BJ (cell line): ENCODE data around the gene TMEM266. TPM values are rescaled to one million over a fixed set of nuclear protein-coding genes. Genes with fewer than 3 reads are reported as not detected.

Experiments
- CTCF ChIA-PET: fragments of 350-600 bp; formaldehyde crosslinking; extraction: SDS; loops from one replicate; lab custom pipeline; 2021; ENCODE audit warnings: antibody characterized with exemption, inconsistent platforms; lab: Yijun Ruan, JAX
- POLR2A ChIA-PET: fragments of 300-600 bp; sonication (Branson Sonifier 250); formaldehyde crosslinking; extraction: SDS; loops from one replicate; lab custom pipeline; 2021; ENCODE audit warnings: antibody characterized with exemption; lab: Charles Lee
- DNase-seq: peaks from one replicate; pipeline ENCODE4 v3.0.0-alpha.2; 2011; ENCODE audit warnings: low read depth
- H3K27me3 ChIP-seq: 2 replicates; pipeline ENCODE4 v1.6.0; 2011; ENCODE audit warnings: low read length; ENCODE audit not compliant: control insufficient read depth, insufficient read depth
- H3K36me3 ChIP-seq: 2 replicates; pipeline ENCODE4 v1.5.1; 2011; ENCODE audit warnings: low read length; ENCODE audit not compliant: control insufficient read depth, insufficient read depth
- H3K4me3 ChIP-seq: 2 replicates; pipeline ENCODE4 v1.5.1; 2011; ENCODE audit warnings: low read depth, mild to moderate bottlenecking, control low read depth, low read length
- polyA plus RNA-seq: library from polyadenylated mRNA; depleted of rRNA; stranded (reverse); fragments of >200 nt; gene quantifications from 2 replicates; pipeline ENCODE4 v1.2.3, GENCODE V29; 2011
- TF ChIP-seq, protein P1 (sequence below): IDR thresholded peaks from 2 replicates; pipeline ENCODE4 v1.5.1; 2011; ENCODE audit warnings: low read depth, mild to moderate bottlenecking, control low read depth, inconsistent platforms, low read length, moderate library complexity; ENCODE audit not compliant: insufficient read depth

Gene TMEM266
- polyA plus RNA-seq, 1 experiment: 0.18 TPM

DNA sequence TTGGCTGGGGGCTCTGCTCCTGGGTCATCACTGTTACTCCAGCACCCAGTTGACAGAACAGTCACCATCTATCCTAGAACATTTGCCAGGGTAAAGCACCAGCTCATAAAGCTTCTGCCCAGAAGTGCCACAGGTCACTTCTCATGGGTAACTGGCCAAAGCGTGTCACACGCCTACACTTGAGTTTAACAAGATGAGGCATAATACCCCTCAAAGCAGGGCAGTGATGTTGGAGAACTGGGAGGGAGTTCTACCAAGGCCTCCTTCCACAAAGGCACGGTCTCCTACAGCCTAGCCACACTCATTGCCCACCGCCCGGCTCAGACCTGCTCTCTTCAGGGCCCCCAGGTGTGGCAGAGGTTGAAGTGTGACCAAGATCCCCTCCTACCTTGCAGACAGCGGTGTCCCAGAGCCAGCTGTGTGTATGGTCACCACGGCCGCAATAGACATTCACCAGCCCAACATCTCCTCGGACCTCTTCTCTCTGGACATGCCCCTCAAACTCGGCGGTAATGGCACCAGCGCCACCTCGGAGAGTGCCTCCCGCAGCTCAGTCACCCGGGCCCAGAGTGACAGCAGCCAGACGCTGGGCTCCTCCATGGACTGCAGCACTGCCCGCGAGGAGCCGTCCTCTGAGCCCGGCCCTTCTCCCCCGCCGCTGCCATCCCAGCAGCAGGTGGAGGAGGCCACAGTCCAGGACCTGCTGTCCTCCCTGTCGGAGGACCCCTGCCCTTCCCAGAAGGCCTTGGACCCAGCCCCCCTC, 143.7 kb downstream of the TMEM266 start:
- H3K4me3 ChIP-seq: no peak overlapping the region
- no peak for DNase-seq
- TF ChIP-seq, protein P1, sequence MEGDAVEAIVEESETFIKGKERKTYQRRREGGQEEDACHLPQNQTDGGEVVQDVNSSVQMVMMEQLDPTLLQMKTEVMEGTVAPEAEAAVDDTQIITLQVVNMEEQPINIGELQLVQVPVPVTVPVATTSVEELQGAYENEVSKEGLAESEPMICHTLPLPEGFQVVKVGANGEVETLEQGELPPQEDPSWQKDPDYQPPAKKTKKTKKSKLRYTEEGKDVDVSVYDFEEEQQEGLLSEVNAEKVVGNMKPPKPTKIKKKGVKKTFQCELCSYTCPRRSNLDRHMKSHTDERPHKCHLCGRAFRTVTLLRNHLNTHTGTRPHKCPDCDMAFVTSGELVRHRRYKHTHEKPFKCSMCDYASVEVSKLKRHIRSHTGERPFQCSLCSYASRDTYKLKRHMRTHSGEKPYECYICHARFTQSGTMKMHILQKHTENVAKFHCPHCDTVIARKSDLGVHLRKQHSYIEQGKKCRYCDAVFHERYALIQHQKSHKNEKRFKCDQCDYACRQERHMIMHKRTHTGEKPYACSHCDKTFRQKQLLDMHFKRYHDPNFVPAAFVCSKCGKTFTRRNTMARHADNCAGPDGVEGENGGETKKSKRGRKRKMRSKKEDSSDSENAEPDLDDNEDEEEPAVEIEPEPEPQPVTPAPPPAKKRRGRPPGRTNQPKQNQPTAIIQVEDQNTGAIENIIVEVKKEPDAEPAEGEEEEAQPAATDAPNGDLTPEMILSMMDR: no peak
- ChIA-PET CTCF (no interaction called here), POLR2A (no interaction called here)
- H3K27me3 ChIP-seq: no peaks in the 10 kb centered on the region
- peaks cover 7% of the 10 kb centered on the region for H3K36me3 ChIP-seq

DNA sequence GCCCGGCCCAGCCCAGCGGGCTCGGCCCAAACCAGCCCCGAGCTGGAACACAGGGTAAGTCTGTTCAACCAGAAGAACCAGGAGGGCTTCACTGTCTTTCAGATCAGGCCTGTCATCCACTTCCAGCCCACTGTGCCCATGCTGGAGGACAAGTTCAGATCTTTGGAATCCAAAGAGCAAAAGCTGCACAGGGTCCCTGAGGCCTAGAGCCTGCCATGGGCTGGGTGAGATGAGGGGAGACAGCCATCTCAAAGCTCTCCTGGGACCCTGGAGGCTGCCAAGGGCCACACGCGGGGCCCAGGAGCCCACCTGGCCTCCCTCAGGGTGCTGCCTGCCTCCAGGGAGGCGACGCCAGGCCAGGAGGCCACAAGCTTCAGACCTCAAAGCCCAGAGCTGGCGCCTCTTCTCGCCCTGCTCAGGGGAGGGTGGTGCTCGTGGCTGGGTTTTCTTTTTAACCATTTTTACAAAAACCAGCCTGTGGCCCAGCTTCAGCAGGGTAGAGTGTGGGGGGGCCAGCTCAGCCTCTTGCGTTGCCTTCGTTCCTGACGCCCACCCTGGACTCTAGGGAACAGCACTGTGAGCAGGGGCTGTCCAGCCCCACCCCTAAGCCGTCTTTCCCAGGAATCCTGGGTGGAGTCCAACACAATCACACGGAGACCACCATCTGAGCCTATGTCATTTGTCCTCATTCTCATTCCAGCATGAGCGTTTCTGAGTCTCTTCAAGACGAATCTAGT, 144.5 kb downstream of the TMEM266 start:
- ChIA-PET CTCF (no interaction called here), POLR2A (no interaction called here)

DNA sequence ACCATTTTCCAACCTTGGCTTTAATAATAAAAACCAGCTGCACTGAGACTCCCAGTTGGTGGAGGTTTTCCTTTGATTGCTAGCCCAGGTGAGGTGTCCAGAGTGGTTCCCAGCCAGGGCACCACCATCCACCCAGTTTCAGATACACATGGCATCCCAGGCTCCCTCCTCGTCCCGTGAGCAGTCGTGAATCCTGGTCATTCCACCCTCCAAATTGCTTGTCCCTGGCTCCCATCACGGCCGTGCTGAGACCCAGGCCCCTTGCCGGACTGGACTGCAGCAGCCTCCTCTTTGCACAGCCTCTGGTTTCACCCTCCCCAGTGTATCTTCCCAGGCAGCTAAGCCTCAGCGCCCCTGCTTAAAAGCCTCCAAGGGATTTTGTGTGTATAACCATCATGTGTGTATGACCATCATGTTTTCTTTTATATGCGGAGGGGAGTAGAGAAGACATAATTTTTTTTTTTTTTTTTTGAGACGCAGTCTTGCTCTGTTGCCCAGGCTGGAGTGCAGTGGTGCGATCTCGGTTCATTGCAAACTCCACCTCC, 145.2 kb downstream of the TMEM266 start:
- Histone ChIP-seq H3K4me3 (no peak overlapping the region), H3K27me3 (no peaks in the 10 kb centered on the region), H3K36me3 (peaks cover 7% of the 10 kb centered on the region)
- no peak for DNase-seq
- ChIA-PET CTCF (interaction anchor here (1.3 to 1.9 kb wide), 2 partner anchors 11 to 19 kb away, joined by 3 to 4 read pairs; no protein-coding TSS in a partner anchor), POLR2A (no interaction called here)
- TF ChIP-seq, protein P1: no peak

More for the DNA sequence above, 144.5 kb downstream of the TMEM266 start:
- no peak for DNase-seq
- TF ChIP-seq, protein P1: no peak
- H3K4me3 ChIP-seq: no peak overlapping the region
- peaks cover 7% of the 10 kb centered on the region for H3K36me3 ChIP-seq
- H3K27me3 ChIP-seq: no peaks in the 10 kb centered on the region

DNA sequence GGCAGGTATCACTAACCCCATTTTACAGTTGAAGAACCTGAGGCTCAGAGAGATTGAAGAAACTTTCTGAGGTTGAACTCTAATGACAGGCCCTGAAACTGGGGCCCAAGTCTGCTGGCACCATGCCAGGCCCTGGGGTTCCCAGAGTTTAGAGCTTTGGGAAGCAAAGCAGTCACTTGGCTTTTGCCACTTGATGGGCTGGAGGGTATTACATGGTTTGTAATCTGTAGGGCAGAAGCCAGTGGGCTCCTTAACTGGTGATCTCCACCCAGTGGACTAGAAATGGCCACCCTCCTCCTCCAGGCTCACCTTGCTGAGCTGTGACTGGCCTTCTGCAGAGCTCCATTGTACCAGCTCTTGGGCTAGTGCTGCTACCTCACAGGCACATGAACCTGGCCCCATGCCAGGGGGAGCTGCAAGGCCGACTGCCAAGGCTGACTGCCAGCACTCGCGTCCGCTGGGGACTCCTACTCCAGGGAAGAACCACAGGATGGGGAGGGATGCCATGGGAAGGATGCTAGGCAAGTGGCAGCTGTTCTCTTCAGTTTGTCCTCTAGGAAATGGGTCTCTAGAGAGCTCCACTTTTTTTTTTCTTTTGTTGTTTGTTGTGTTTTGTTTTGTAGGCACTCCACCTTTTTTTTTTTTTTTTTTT, 146.7 kb downstream of the TMEM266 start:
- ChIA-PET POLR2A (no interaction called here), CTCF (interaction anchor here (1.0 to 1.9 kb wide), 3 partner anchors 9 to 21 kb away, joined by 3 to 4 read pairs (median 3); no protein-coding TSS in a partner anchor)
- TF ChIP-seq, protein P1: no peak
- H3K27me3 ChIP-seq: no peaks in the 10 kb centered on the region
- peaks cover 12% of the 10 kb centered on the region for H3K36me3 ChIP-seq
- H3K4me3 ChIP-seq: no peak overlapping the region
- DNase-seq: no peak
